Fibroblast of pulmonary artery (primary cell): ENCODE data around the gene AFAP1L2.
"Not testable (repeated sequence)": the region's sequence is repeated elsewhere in the genome, so short reads cannot be mapped to it uniquely, and the experiment has no call there.

Experiments
- DNase-seq: peaks from one replicate; pipeline ENCODE4 v3.0.0-alpha.2; 2010; ENCODE audit warnings: low read depth
- H3K4me3 ChIP-seq: replicated peaks from 2 replicates; pipeline ENCODE4 v1.5.1; 2011; ENCODE audit warnings: low read depth, mild to moderate bottlenecking, control low read depth, low read length, moderate library complexity
- TF ChIP-seq, protein P1 (sequence below): IDR thresholded peaks from 2 replicates; pipeline ENCODE4 v1.5.1; 2011; ENCODE audit warnings: mild to moderate bottlenecking, control low read depth, low read length, inconsistent platforms; ENCODE audit errors: missing control alignments

AFAP1L2 gene

GRCh38 chr10:114337510-114338462 is 66.5 kb downstream of the AFAP1L2 start:
- no peak for DNase-seq
- TF ChIP-seq, protein P1, sequence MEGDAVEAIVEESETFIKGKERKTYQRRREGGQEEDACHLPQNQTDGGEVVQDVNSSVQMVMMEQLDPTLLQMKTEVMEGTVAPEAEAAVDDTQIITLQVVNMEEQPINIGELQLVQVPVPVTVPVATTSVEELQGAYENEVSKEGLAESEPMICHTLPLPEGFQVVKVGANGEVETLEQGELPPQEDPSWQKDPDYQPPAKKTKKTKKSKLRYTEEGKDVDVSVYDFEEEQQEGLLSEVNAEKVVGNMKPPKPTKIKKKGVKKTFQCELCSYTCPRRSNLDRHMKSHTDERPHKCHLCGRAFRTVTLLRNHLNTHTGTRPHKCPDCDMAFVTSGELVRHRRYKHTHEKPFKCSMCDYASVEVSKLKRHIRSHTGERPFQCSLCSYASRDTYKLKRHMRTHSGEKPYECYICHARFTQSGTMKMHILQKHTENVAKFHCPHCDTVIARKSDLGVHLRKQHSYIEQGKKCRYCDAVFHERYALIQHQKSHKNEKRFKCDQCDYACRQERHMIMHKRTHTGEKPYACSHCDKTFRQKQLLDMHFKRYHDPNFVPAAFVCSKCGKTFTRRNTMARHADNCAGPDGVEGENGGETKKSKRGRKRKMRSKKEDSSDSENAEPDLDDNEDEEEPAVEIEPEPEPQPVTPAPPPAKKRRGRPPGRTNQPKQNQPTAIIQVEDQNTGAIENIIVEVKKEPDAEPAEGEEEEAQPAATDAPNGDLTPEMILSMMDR: no peak
- no peak overlapping the region for H3K4me3 ChIP-seq

- TF ChIP-seq, protein P1: no peak
- H3K4me3 ChIP-seq: no peak overlapping the region
- no peak for DNase-seq
These were observed 67.3 kb downstream of the AFAP1L2 start for GRCh38 chr10:114336823-114337509.

- no peak overlapping the region for H3K4me3 ChIP-seq
- TF ChIP-seq, protein P1: no peak
- DNase-seq: no peak
These were observed 68.7 kb downstream of the AFAP1L2 start for GRCh38 chr10:114335614-114336013.

DNA sequence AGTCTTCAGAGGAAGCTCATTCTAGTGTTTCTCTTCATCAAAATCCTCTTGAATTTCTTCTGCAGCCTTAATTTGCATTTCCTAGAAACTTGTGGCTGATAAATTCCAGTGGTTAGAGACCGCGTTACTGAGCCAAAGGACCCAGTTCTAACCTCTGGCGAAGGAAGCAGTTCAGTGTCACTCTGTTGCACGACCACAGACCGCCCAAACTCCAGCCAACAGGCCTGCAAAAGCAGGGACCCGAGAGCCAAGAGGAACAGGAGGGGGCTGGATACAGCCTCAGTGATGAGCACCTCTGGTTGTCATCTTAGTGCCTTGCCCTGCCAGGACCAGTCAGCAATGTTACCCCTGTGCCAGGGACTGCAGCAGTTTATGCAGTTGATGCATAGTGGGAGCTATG is 70.0 kb downstream of the AFAP1L2 start:
- no peak overlapping the region for H3K4me3 ChIP-seq
- TF ChIP-seq, protein P1: no peak
- DNase-seq: no peak

DNA sequence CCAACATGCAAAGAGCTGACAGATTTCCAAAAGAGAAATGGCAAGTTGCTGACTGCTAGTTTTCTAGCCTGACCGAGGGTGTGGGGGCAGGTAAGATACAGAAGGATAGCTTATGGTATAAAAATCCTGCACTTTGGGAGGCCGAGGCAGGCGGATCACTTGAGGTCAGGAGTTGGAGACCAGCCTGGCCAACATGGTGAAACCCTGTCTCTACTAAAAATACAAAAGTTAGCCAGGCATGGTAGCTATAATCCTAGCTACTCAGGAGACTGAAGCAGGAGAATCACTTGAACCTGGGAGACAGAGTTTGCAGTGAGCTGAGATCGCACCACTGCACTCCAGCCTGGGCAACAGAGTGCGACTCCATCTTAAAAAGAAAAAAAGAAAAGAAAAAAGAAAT is 70.9 kb downstream of the AFAP1L2 start:
- DNase-seq, H3K4me3 ChIP-seq: not testable (repeated sequence)

DNA sequence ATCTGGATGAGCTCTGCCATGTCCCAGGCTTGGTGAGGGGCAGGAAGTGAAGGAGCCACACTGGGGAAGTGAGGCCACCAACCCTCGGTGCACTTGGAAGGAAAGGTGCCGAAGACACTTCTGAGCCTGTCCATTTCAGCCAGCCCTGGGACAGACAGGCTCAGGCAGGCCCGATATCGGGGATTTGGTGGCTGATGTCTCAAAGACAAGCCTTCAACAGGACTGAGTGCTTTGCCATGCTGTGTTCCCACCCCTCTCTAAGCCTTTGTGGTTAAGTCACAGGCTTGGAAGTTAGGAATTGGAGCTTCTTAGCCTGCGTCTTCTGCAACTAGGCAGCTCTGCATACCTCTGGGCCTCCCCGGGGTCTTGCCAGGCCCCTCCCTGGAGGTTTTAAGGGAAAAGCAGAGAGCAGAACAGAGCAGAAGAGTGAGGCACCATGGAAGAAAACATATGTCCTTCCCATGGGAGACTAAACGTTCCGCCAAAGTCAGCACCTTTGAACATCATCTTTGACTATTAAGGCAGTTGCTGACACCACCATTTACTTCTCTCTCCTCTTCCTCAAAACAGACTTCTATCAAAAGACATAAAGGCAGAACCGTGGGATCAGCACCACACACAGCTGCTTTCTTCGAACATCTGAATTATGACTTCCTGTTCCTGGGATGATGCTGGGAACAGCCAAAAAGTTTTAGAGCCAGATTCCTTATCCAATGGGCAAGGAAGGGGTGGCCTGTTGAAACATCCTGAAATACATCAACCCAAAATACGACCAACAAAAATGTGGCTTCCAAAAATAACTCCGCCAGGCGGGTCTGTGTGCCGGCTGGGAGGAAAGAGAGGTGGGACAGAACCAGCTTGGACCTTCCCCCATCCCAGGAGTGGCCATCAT is 71.8 kb downstream of the AFAP1L2 start:
- DNase-seq: no peak
- H3K4me3 ChIP-seq: no peak overlapping the region
- TF ChIP-seq, protein P1: no peak
